K562 (cell line): ENCODE data around the gene UNKL. TPM values are rescaled to one million over a fixed set of nuclear protein-coding genes. Genes with fewer than 3 reads are reported as not detected.

ENCODE experiments used
- ATAC-seq: fragments of 200-7000 bp; cut with Tn5 transposase; 3 replicates; pipeline ENCODE4 v1.9.1; 2020; ENCODE audit warnings: moderate library complexity
- BruUV-seq: library from RNA; stranded (reverse); fragments of 400-500 nt; replicated peaks from 2 replicates; lab custom pipeline; 2021; lab: Mats Ljungman, UMichigan
- CTCF ChIA-PET: fragments of 300-600 bp; formaldehyde crosslinking; extraction: SDS; loops from one replicate; lab custom pipeline; 2021; ENCODE audit warnings: low intra/inter-chr PET ratio; lab: Yijun Ruan, JAX
- POLR2A ChIA-PET: fragments of 300-600, 350-650 bp; sonication (Branson Sonifier 250); formaldehyde crosslinking; extraction: SDS; loops from one replicate; lab custom pipeline; 2021; ENCODE audit warnings: antibody characterized with exemption, inconsistent platforms; lab: Yijun Ruan, JAX
- DNase-seq, 4 experiments: peaks; one replicate each; pipeline versions ENCODE4 v3.0.0 to v3.0.0-alpha.2; 2011 to 2018; ENCODE audit warnings: low spot score in 3 of 4, mixed read lengths in 3 of 4; ENCODE audit errors: extremely low read depth in 1 of 4
- FAIRE-seq: peaks from 2 replicates; lab custom pipeline; 2011; peaks lifted over from hg19 to GRCh38; lab: Jason Lieb, UNC
- H2AFZ ChIP-seq: 2 replicates; pipeline ENCODE4 v1.6.0; 2011; ENCODE audit warnings: low read depth, low read length, control low read depth, inconsistent platforms
- H3K27ac ChIP-seq: fragments of 200-600 bp; 3 replicates; pipeline ENCODE4 v1.8.0; 2011; ENCODE audit warnings: low read depth, mild to moderate bottlenecking, control low read depth, inconsistent platforms, low read length, moderate library complexity, mixed read lengths; ENCODE audit errors: extremely low read depth
- H3K27me3 ChIP-seq, 2 experiments: fragments of 300-600 bp in 1 of 2; 2 replicates in 1 of 2; 3 replicates in 1 of 2; pipeline versions ENCODE4 v1.6.0 to v1.8.0; 2011; ENCODE audit warnings: inconsistent platforms in 2 of 2, low read length in 2 of 2, mild to moderate bottlenecking in 1 of 2, mixed read lengths in 1 of 2, moderate library complexity in 1 of 2; ENCODE audit not compliant: control insufficient read depth in 2 of 2, insufficient read depth in 2 of 2
- H3K36me3 ChIP-seq: fragments of 300-600 bp; 3 replicates; pipeline ENCODE4 v1.8.0; 2011; ENCODE audit warnings: mild to moderate bottlenecking, low read length, inconsistent platforms; ENCODE audit not compliant: control insufficient read depth, insufficient read depth
- H3K4me1 ChIP-seq, 2 experiments: fragments of 200-600 bp in 1 of 2; replicated peaks in 1 of 2; 2 replicates in 1 of 2; 3 replicates in 1 of 2; pipeline versions ENCODE4 v1.5.1 to v1.8.0; 2011; ENCODE audit warnings: inconsistent platforms in 2 of 2, low read length in 2 of 2, mild to moderate bottlenecking in 1 of 2, mixed read lengths in 1 of 2, moderate library complexity in 1 of 2; ENCODE audit not compliant: control insufficient read depth in 2 of 2, insufficient read depth in 2 of 2
- H3K4me2 ChIP-seq: 2 replicates; pipeline ENCODE4 v1.6.1; 2011; ENCODE audit warnings: low read length, control low read depth, inconsistent platforms, mixed read lengths; ENCODE audit not compliant: insufficient read depth
- H3K4me3 ChIP-seq: fragments of 200-600 bp; sonication (generic), shearing (Covaris generic); 2 replicates; pipeline ENCODE4 v1.5.1; 2016; ENCODE audit warnings: control low read depth, inconsistent platforms
- H3K79me2 ChIP-seq: fragments of 200-600 bp; 3 replicates; pipeline ENCODE4 v1.8.0; 2011; ENCODE audit warnings: low read length, inconsistent platforms; ENCODE audit not compliant: control insufficient read depth, insufficient read depth
- H3K9ac ChIP-seq, 2 experiments: 2 replicates each; pipeline versions ENCODE4 v1.6.0 to v1.6.1; 2011; ENCODE audit warnings: low read depth in 2 of 2, low read length in 2 of 2, control low read depth in 1 of 2, inconsistent platforms in 1 of 2, mild to moderate bottlenecking in 1 of 2, mixed read lengths in 1 of 2; ENCODE audit not compliant: insufficient read depth in 1 of 2
- H3K9me1 ChIP-seq: one replicate; pipeline ENCODE4 v1.6.0; 2011; ENCODE audit warnings: inconsistent platforms, mild to moderate bottlenecking, low read length, moderate library complexity; ENCODE audit not compliant: control insufficient read depth, insufficient read depth
- H3K9me3 ChIP-seq: replicated peaks from 2 replicates; pipeline ENCODE4 v1.5.1; 2011; ENCODE audit warnings: low read depth, low read length, inconsistent platforms; ENCODE audit not compliant: control insufficient read depth, insufficient read depth
- H4K20me1 ChIP-seq: replicated peaks from 2 replicates; pipeline ENCODE4 v1.6.1; 2011; ENCODE audit warnings: low read length, inconsistent platforms, mixed read lengths; ENCODE audit not compliant: control insufficient read depth, insufficient read depth
- HMGN3 ChIP-seq: IDR thresholded peaks from 2 replicates; pipeline ENCODE4 v1.6.1; 2011; ENCODE audit warnings: borderline replicate concordance, low read depth, mild to moderate bottlenecking, mixed read lengths, low read length; ENCODE audit not compliant: insufficient read length; ENCODE audit errors: extremely low read depth
- POLR2G ChIP-seq: fragments of 200-400 bp; formaldehyde crosslinking; IDR thresholded peaks from 2 replicates; pipeline ENCODE4 v1.6.1; 2017; ENCODE audit warnings: low read depth, mild to moderate bottlenecking, antibody characterized with exemption, low read length, moderate library complexity
- ZNF175 ChIP-seq: fragments of 200-800 bp; sonication (Bioruptor generic); IDR thresholded peaks from 2 replicates; pipeline ENCODE4 v1.6.1; 2016; ENCODE audit warnings: low read depth, mild to moderate bottlenecking, missing genetic modification characterization, missing compliant biosample characterization
- ZNF830 ChIP-seq: fragments of 250-450 bp; sonication (Bioruptor Pico); IDR thresholded peaks from 2 replicates; pipeline ENCODE4 v1.5.0; 2021; ENCODE audit warnings: mild to moderate bottlenecking
- WGBS: fragments of 100-300 bp; shearing (Covaris generic); methylation state at CpG from one replicate; pipeline ENCODE4 v1.1.6; 2016; ENCODE audit warnings: low coverage, mixed read lengths; ENCODE audit not compliant: insufficient coverage; ENCODE audit errors: missing lambda C conversion rate; 5-methylcytosine and 5-hydroxymethylcytosine counted together
- in situ Hi-C: fragments of 300-500 bp; cut with MboI; formaldehyde crosslinking; loops from 4 replicates; pipeline ENCODE4 v1.15.0; 2018; ENCODE audit warnings: inconsistent platforms, mixed read lengths
- intact Hi-C: fragments of 100-400 bp; cut with micrococcal nuclease; formaldehyde crosslinking; loops from 2 replicates; pipeline ENCODE4 v1.14.2; 2022
- polyA plus RNA-seq, 8 experiments: library from polyadenylated mRNA; depleted of rRNA in 4 of 8; stranded (reverse) in 5 of 8; unstranded in 3 of 8; fragments of >200 nt; fragmentation: Nextera tagmentation in 2 of 8; fragmentation: Illumina TruSeq in 1 of 8; extraction: Ambion mirVana in 2 of 8; extraction: Trizol in 1 of 8; gene quantifications; 2 replicates each; pipeline versions ENCODE4 v1.2.1 to v1.2.3, GENCODE V29; 2011 to 2014; ENCODE audit warnings: inconsistent platforms in 1 of 8, missing spikeins in 1 of 8
- total RNA-seq, 7 experiments: library from RNA; depleted of rRNA in 6 of 7; stranded (reverse); fragments of >200 nt in 6 of 7; fragmentation: Illumina TruSeq in 2 of 7; extraction: Trizol in 2 of 7; gene quantifications; 2 replicates each; pipeline versions ENCODE4 v1.2.1 to v1.2.3, GENCODE V29; 2011 to 2021; ENCODE audit warnings: low replicate concordance in 1 of 7
- TF ChIP-seq, protein P1 (sequence below), 3 experiments: fragments of 200-800 bp in 1 of 3; sonication (Bioruptor generic) in 1 of 3; sonication (generic) in 1 of 3; formaldehyde crosslinking in 1 of 3; IDR thresholded peaks; 2 replicates each; pipeline versions ENCODE4 v1.6.1 to v1.8.0; 2016 to 2022; ENCODE audit warnings: mild to moderate bottlenecking in 2 of 3, missing compliant biosample characterization in 2 of 3, missing genetic modification characterization in 2 of 3, missing genetic modification reagents in 1 of 3
- TF ChIP-seq, protein P2 (sequence below): sonication (generic); formaldehyde crosslinking; IDR thresholded peaks from 2 replicates; pipeline ENCODE4 v1.8.1; 2023; ENCODE audit warnings: mild to moderate bottlenecking, missing genetic modification reagents

The UNKL gene
- total and polyA plus RNA-seq, 9 of the 15 experiments (the other 6 are each of a cell fraction or from before 2014, with no cell fraction given) = 0.37 to 30.2 (median 5.1) TPM

- 84% methylated on average over 9 of the region's 11 CpGs for WGBS
- in situ Hi-C loops = no loop called here
These were observed 33.5 kb upstream of the UNKL start for GRCh38 chr16:1447965-1448364.

GRCh38 chr16:1446296-1447080 lies 32.0 kb upstream of the UNKL start:
- FAIRE-seq (no peak), DNase-seq (no peak), ATAC-seq (no peak)
- H3K36me3 ChIP-seq = peaks cover 52% of the 10 kb centered on the region; the same call in 1 of the 3 replicates
- H3K79me2 ChIP-seq = no peaks in the 10 kb centered on the region
- 91% methylated on average over 29 of the region's 41 CpGs for whole genome bisulfite sequencing
- no peaks in the 10 kb centered on the region for H3K27me3 ChIP-seq
- no peak overlapping the region for H3K4me3 ChIP-seq
- in situ Hi-C loops (no loop called here), intact Hi-C loops (no loop called here)
- CTCF ChIA-PET = no interaction called here
- no peaks in the 10 kb centered on the region for H3K9me3 ChIP-seq
- H4K20me1 ChIP-seq = no peaks in the 10 kb centered on the region
- H3K4me2 ChIP-seq = no peak overlapping the region
- peaks cover 0 to 54% of the 10 kb centered on the region in 2 experiments; a peak in 2 of 5 replicates for H3K4me1 ChIP-seq
- POLR2A ChIA-PET = interaction anchor here (0.6 to 1.5 kb wide), 2 partner anchors 20 to 26 kb away, joined by 3 to 8 read pairs; partner anchors contain the start of gene UQCC4
- no TSS peak for BruUV-seq
- H3K9ac ChIP-seq = no peak overlapping the region; a peak in 1 of 4 replicates
- H2AFZ ChIP-seq = no peak overlapping the region
- no peaks in the 10 kb centered on the region for H3K9me1 ChIP-seq
- H3K27ac ChIP-seq = no peak overlapping the region
- peak; percentile 25 for TF ChIP-seq HMGN3
- TF ChIP-seq, protein P1, sequence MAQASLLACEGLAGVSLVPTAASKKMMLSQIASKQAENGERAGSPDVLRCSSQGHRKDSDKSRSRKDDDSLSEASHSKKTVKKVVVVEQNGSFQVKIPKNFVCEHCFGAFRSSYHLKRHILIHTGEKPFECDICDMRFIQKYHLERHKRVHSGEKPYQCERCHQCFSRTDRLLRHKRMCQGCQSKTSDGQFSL (CRISPR knock-in tag; IDR thresholded peaks at IDR 0.05) = 0 out of 2 replicates have a peak, but pooled peaks have one; percentile 21
- TF ChIP-seq, protein P1 (tag; IDR thresholded peaks at IDR 0.05) = no peak
- TF ChIP-seq, protein P2, sequence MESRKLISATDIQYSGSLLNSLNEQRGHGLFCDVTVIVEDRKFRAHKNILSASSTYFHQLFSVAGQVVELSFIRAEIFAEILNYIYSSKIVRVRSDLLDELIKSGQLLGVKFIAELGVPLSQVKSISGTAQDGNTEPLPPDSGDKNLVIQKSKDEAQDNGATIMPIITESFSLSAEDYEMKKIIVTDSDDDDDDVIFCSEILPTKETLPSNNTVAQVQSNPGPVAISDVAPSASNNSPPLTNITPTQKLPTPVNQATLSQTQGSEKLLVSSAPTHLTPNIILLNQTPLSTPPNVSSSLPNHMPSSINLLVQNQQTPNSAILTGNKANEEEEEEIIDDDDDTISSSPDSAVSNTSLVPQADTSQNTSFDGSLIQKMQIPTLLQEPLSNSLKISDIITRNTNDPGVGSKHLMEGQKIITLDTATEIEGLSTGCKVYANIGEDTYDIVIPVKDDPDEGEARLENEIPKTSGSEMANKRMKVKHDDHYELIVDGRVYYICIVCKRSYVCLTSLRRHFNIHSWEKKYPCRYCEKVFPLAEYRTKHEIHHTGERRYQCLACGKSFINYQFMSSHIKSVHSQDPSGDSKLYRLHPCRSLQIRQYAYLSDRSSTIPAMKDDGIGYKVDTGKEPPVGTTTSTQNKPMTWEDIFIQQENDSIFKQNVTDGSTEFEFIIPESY (CRISPR knock-in tag) = 0 out of 2 replicates have a peak, but pooled peaks have one; percentile 61
- no peak for TF ChIP-seq ZNF175 (CRISPR knock-in tag)
- TF ChIP-seq POLR2G = 0 out of 2 replicates have a peak, but pooled peaks have one; percentile 6

More at GRCh38 chr16:1447965-1448364, 33.5 kb upstream of the UNKL start:
- H3K4me2 ChIP-seq = no peak overlapping the region
- no peaks in the 10 kb centered on the region for H4K20me1 ChIP-seq
- H3K9ac ChIP-seq = no peak overlapping the region
- H3K9me1 ChIP-seq = no peaks in the 10 kb centered on the region
- DNase-seq (no peak), FAIRE-seq (no peak), ATAC-seq (no peak)
- intact Hi-C loops = no loop called here
- no peak overlapping the region for H3K4me3 ChIP-seq
- H3K9me3 ChIP-seq = no peaks in the 10 kb centered on the region
- CTCF ChIA-PET = no interaction called here
- H3K79me2 ChIP-seq = no peaks in the 10 kb centered on the region
- no peaks in the 10 kb centered on the region for H3K27me3 ChIP-seq
- no peak for TF ChIP-seq ZNF830 (CRISPR knock-in tag)
- peak; percentile 57; the same call in 1 of the 2 replicates for TF ChIP-seq POLR2G
- no peak overlapping the region for H3K27ac ChIP-seq
- H2AFZ ChIP-seq = no peak overlapping the region
- peaks cover 65% of the 10 kb centered on the region; the same call in 1 of the 3 replicates for H3K36me3 ChIP-seq
- BruUV-seq = no TSS peak
- POLR2A ChIA-PET = no interaction called here
- peaks cover 0 to 54% of the 10 kb centered on the region in 2 experiments; a peak in 2 of 5 replicates for H3K4me1 ChIP-seq
